WTC11 (cell line): ENCODE results near the gene SMTN.

Experiments
- ATF2 ChIP-seq: sonication (generic); formaldehyde crosslinking; IDR thresholded peaks from 2 replicates; pipeline ENCODE4 v1.8.1; 2022; ENCODE audit warnings: low read depth, missing genetic modification reagents, borderline replicate concordance
- CTCF ChIP-seq: fragments of 200-600 bp; IDR thresholded peaks from 2 replicates; pipeline ENCODE4 v1.8.0; 2022; ENCODE audit warnings: antibody characterized with exemption
- ESRRA ChIP-seq: sonication (generic); formaldehyde crosslinking; IDR thresholded peaks from 2 replicates; pipeline ENCODE4 v1.8.1; 2022; ENCODE audit warnings: mild to moderate bottlenecking, missing genetic modification reagents, borderline replicate concordance
- FOXJ3 ChIP-seq: sonication (generic); formaldehyde crosslinking; IDR thresholded peaks from 2 replicates; pipeline ENCODE4 v1.9.0; 2021; ENCODE audit warnings: missing genetic modification reagents, mild to moderate bottlenecking, borderline replicate concordance
- JUN ChIP-seq: sonication (generic); formaldehyde crosslinking; IDR thresholded peaks from 2 replicates; pipeline ENCODE4 v1.8.0; 2023; ENCODE audit warnings: mild to moderate bottlenecking, missing genetic modification reagents
- MXD4 ChIP-seq: fragments of 250-450 bp; sonication (Bioruptor Pico); IDR thresholded peaks from 2 replicates; pipeline ENCODE4 v1.8.0; 2021; ENCODE audit warnings: mild to moderate bottlenecking, moderate library complexity, borderline replicate concordance
- NR1H2 ChIP-seq: sonication (generic); formaldehyde crosslinking; IDR thresholded peaks from 2 replicates; pipeline ENCODE4 v1.9.0; 2021; ENCODE audit warnings: mild to moderate bottlenecking, moderate library complexity, missing genetic modification reagents
- NR2C2 ChIP-seq: sonication (generic); formaldehyde crosslinking; IDR thresholded peaks from 2 replicates; pipeline ENCODE4 v1.8.0; 2022; ENCODE audit warnings: mild to moderate bottlenecking, missing genetic modification reagents
- RELA ChIP-seq: sonication (generic); formaldehyde crosslinking; IDR thresholded peaks from 2 replicates; pipeline ENCODE4 v1.8.1; 2022; ENCODE audit warnings: missing genetic modification reagents, mild to moderate bottlenecking, borderline replicate concordance
- SOX15 ChIP-seq: fragments of 250-450 bp; sonication (Bioruptor Pico); IDR thresholded peaks from 2 replicates; pipeline ENCODE4 v1.9.0; 2021; ENCODE audit warnings: mild to moderate bottlenecking
- TCF7 ChIP-seq: sonication (generic); formaldehyde crosslinking; IDR thresholded peaks from 2 replicates; pipeline ENCODE4 v1.8.0; 2022; ENCODE audit warnings: mild to moderate bottlenecking, low read depth, missing genetic modification reagents, moderate library complexity
- ZBTB43 ChIP-seq: sonication (generic); formaldehyde crosslinking; IDR thresholded peaks from 2 replicates; pipeline ENCODE4 v1.8.1; 2023; ENCODE audit warnings: mild to moderate bottlenecking, missing genetic modification reagents
- TF ChIP-seq, protein P1 (sequence below): sonication (generic); formaldehyde crosslinking; IDR thresholded peaks from 2 replicates; pipeline ENCODE4 v1.8.0; 2022; ENCODE audit warnings: mild to moderate bottlenecking, missing genetic modification reagents
- TF ChIP-seq, protein P2 (sequence below): sonication (generic); formaldehyde crosslinking; IDR thresholded peaks from 2 replicates; pipeline ENCODE4 v1.8.0; 2023; ENCODE audit warnings: mild to moderate bottlenecking, missing genetic modification reagents

GRCh38 chr22:31094741-31095140 lies 13.6 kb downstream of the SMTN start:
- TF ChIP-seq MXD4 (CRISPR knock-in tag): no peak
- no peak for TF ChIP-seq CTCF
- TF ChIP-seq, protein P1, sequence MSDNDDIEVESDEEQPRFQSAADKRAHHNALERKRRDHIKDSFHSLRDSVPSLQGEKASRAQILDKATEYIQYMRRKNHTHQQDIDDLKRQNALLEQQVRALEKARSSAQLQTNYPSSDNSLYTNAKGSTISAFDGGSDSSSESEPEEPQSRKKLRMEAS (CRISPR knock-in tag): no peak
- no peak for TF ChIP-seq ZBTB43 (CRISPR knock-in tag)
- TF ChIP-seq ESRRA (CRISPR knock-in tag): no peak
- TF ChIP-seq, protein P2, sequence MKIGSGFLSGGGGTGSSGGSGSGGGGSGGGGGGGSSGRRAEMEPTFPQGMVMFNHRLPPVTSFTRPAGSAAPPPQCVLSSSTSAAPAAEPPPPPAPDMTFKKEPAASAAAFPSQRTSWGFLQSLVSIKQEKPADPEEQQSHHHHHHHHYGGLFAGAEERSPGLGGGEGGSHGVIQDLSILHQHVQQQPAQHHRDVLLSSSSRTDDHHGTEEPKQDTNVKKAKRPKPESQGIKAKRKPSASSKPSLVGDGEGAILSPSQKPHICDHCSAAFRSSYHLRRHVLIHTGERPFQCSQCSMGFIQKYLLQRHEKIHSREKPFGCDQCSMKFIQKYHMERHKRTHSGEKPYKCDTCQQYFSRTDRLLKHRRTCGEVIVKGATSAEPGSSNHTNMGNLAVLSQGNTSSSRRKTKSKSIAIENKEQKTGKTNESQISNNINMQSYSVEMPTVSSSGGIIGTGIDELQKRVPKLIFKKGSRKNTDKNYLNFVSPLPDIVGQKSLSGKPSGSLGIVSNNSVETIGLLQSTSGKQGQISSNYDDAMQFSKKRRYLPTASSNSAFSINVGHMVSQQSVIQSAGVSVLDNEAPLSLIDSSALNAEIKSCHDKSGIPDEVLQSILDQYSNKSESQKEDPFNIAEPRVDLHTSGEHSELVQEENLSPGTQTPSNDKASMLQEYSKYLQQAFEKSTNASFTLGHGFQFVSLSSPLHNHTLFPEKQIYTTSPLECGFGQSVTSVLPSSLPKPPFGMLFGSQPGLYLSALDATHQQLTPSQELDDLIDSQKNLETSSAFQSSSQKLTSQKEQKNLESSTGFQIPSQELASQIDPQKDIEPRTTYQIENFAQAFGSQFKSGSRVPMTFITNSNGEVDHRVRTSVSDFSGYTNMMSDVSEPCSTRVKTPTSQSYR (CRISPR knock-in tag): no peak
- no peak for TF ChIP-seq SOX15 (CRISPR knock-in tag)
- no peak for TF ChIP-seq NR1H2 (CRISPR knock-in tag)
- no peak for TF ChIP-seq JUN (CRISPR knock-in tag)
- no peak for TF ChIP-seq ATF2 (CRISPR knock-in tag)
- no peak for TF ChIP-seq FOXJ3 (CRISPR knock-in tag)
- TF ChIP-seq TCF7: no peak
- no peak for TF ChIP-seq RELA
- TF ChIP-seq NR2C2 (CRISPR knock-in tag): no peak
